ENCODE results near the gene CEP55. TPM values are rescaled to one million over a fixed set of nuclear protein-coding genes. Genes with fewer than 3 reads are reported as not detected.

The CEP55 gene
- total RNA-seq, 1 donor from 2014 or later = 6.0 TPM

- H3K4me1 Mint-ChIP-seq (ENCODE audit: low read depth, unreplicated experiment) = peaks cover 3% of the 10 kb centered on the region
- DNase-seq = no peak
- TF ChIP-seq CTCF (IDR thresholded peaks at IDR 0.05; ENCODE audit: partially characterized antibody, unreplicated experiment) = no peak
- H3K27me3 Mint-ChIP-seq (ENCODE audit: unreplicated experiment) = peaks cover 4% of the 10 kb centered on the region
- no peaks in the 10 kb centered on the region for H3K36me3 Mint-ChIP-seq (ENCODE audit: unreplicated experiment)
- no peaks in the 10 kb centered on the region for H3K9me3 Mint-ChIP-seq (ENCODE audit: unreplicated experiment)
- no peak overlapping the region for H3K27ac Mint-ChIP-seq (ENCODE audit: unreplicated experiment)
- no peak overlapping the region for H3K4me3 Mint-ChIP-seq (ENCODE audit: unreplicated experiment)
Observed at GRCh38 chr10:93459466-93459865, 36.9 kb upstream of the CEP55 start.

- TF ChIP-seq CTCF (IDR thresholded peaks at IDR 0.05; ENCODE audit: partially characterized antibody, unreplicated experiment) = no peak
- Mint-ChIP-seq H3K9me3 (ENCODE audit: unreplicated experiment) (no peaks in the 10 kb centered on the region), H3K27me3 (ENCODE audit: unreplicated experiment) (peaks cover 6% of the 10 kb centered on the region), H3K4me1 (ENCODE audit: low read depth, unreplicated experiment) (peaks cover 3% of the 10 kb centered on the region), H3K27ac (ENCODE audit: unreplicated experiment) (no peak overlapping the region), H3K36me3 (ENCODE audit: unreplicated experiment) (no peaks in the 10 kb centered on the region), H3K4me3 (ENCODE audit: unreplicated experiment) (no peak overlapping the region)
- DNase-seq = no peak
Observed at GRCh38 chr10:93461109-93461806, 35.2 kb upstream of the CEP55 start.

GRCh38 chr10:93461807-93462178 is 34.6 kb upstream of the CEP55 start:
- DNase-seq = no peak
- Mint-ChIP-seq H3K4me1 (ENCODE audit: low read depth, unreplicated experiment) (peaks cover 3% of the 10 kb centered on the region), H3K27me3 (ENCODE audit: unreplicated experiment) (peaks cover 6% of the 10 kb centered on the region), H3K27ac (ENCODE audit: unreplicated experiment) (no peak overlapping the region), H3K36me3 (ENCODE audit: unreplicated experiment) (no peaks in the 10 kb centered on the region), H3K4me3 (ENCODE audit: unreplicated experiment) (no peak overlapping the region), H3K9me3 (ENCODE audit: unreplicated experiment) (no peaks in the 10 kb centered on the region)
- no peak for TF ChIP-seq CTCF (IDR thresholded peaks at IDR 0.05; ENCODE audit: partially characterized antibody, unreplicated experiment)

GRCh38 chr10:93462371-93462770 is 34.0 kb upstream of the CEP55 start:
- Mint-ChIP-seq H3K36me3 (ENCODE audit: unreplicated experiment) (no peaks in the 10 kb centered on the region), H3K4me3 (ENCODE audit: unreplicated experiment) (no peak overlapping the region), H3K9me3 (ENCODE audit: unreplicated experiment) (no peaks in the 10 kb centered on the region), H3K27ac (ENCODE audit: unreplicated experiment) (no peak overlapping the region), H3K4me1 (ENCODE audit: low read depth, unreplicated experiment) (peaks cover 3% of the 10 kb centered on the region), H3K27me3 (ENCODE audit: unreplicated experiment) (peaks cover 6% of the 10 kb centered on the region)
- no peak for DNase-seq
- no peak for TF ChIP-seq CTCF (IDR thresholded peaks at IDR 0.05; ENCODE audit: partially characterized antibody, unreplicated experiment)

GRCh38 chr10:93462881-93463280 is 33.5 kb upstream of the CEP55 start:
- Mint-ChIP-seq H3K27me3 (ENCODE audit: unreplicated experiment) (peaks cover 6% of the 10 kb centered on the region), H3K4me1 (ENCODE audit: low read depth, unreplicated experiment) (peaks cover 3% of the 10 kb centered on the region), H3K36me3 (ENCODE audit: unreplicated experiment) (no peaks in the 10 kb centered on the region), H3K27ac (ENCODE audit: unreplicated experiment) (no peak overlapping the region), H3K9me3 (ENCODE audit: unreplicated experiment) (no peaks in the 10 kb centered on the region), H3K4me3 (ENCODE audit: unreplicated experiment) (no peak overlapping the region)
- DNase-seq = no peak
- TF ChIP-seq CTCF (IDR thresholded peaks at IDR 0.05; ENCODE audit: partially characterized antibody, unreplicated experiment) = no peak
